Heart left ventricle (tissue), 13 donors: ENCODE results near the gene SV2A.

Experiments
- POLR2A ChIP-seq, 2 donors: fragments of 450-650 bp; IDR thresholded peaks; one replicate each; pipeline ENCODE4 v1.6.1; 2017; ENCODE audit warnings: antibody characterized with exemption in 2 of 2, mild to moderate bottlenecking in 2 of 2, moderate library complexity in 2 of 2
- TF ChIP-seq, protein P1 (sequence below), 12 donors: fragments of 200-600 bp; sonication (generic) in 4 of 12; IDR thresholded peaks; one replicate each; pipeline versions ENCODE4 v1.5.0 to v1.8.0; 2018 to 2022; ENCODE audit warnings: antibody characterized with exemption in 12 of 12, mild to moderate bottlenecking in 5 of 12
- donor health status: ischemic (EF 13 %, LVEDD 7.1; RV severe dilation, severe dysfunction).
- donor health status: DM: no; HTN: yes; CAD: no.
- donor health status: DM: no; HTN: no; CAD: no.
- donor health status: ischemic (EF 25% LVEDD 6.9; RV normal size, moderate dysfunction).
- donor health status: ischemic (EF 25% LVEDD 5.7; RV mildly dilated, moderate dysfunction).
- donor health status: ischemic (EF 35%, LVEDD 5.7; RV mildly dilated, moderate dysfunction).
- donor health status: nonischemic (EF 11% LVEDD 7.7; RV severe dilation, severe dysfunction).
- donor health status: DM: yes; HTN: yes; CAD: no.
- donor health status: PGD.
- donor health status: ischemic (EF 29% LVEDD 5.4; RV normal size, mild dysfunction).
- donor health status: nonischemic (EF 23%, LVEDD 6.1; RV moderate dilation, normal function).

DNA sequence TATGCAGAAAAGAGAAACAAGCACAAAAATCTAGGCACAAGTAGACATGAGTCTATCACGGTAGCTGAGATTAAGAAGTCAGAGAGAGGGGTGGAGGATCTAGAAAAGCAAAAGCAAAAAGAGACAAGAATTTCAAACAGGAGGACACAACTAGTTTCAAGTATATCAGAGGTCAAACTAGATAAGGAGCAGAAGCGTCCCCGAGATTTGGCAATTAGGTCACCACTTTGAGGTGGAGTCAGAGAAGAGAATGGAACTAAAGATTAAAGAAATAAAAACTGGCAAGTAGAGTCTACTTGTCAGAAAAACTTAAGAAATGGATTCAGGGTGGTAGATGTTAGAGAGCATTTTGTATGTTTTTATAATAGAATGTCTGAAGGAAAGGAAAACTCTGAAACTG, 7.7 kb upstream of the SV2A start:
- TF ChIP-seq, protein P1, sequence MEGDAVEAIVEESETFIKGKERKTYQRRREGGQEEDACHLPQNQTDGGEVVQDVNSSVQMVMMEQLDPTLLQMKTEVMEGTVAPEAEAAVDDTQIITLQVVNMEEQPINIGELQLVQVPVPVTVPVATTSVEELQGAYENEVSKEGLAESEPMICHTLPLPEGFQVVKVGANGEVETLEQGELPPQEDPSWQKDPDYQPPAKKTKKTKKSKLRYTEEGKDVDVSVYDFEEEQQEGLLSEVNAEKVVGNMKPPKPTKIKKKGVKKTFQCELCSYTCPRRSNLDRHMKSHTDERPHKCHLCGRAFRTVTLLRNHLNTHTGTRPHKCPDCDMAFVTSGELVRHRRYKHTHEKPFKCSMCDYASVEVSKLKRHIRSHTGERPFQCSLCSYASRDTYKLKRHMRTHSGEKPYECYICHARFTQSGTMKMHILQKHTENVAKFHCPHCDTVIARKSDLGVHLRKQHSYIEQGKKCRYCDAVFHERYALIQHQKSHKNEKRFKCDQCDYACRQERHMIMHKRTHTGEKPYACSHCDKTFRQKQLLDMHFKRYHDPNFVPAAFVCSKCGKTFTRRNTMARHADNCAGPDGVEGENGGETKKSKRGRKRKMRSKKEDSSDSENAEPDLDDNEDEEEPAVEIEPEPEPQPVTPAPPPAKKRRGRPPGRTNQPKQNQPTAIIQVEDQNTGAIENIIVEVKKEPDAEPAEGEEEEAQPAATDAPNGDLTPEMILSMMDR (IDR thresholded peaks at IDR 0.05) = no peak
- no peak for TF ChIP-seq POLR2A (IDR thresholded peaks at IDR 0.05)
